SKM-1 (cell line): ENCODE data around the gene TMEM235.
"Not testable (repeated sequence)": the region's sequence is repeated elsewhere in the genome, so short reads cannot be mapped to it uniquely, and the experiment has no call there.

Source experiments
- DNase-seq: peaks from one replicate; lab custom pipeline; 2025; ENCODE audit not compliant: unreplicated experiment; lab: John Stamatoyannopoulos, UW

TMEM235 gene

GRCh38 chr17:78237401-78238012, 6.1 kb downstream of the TMEM235 start:
- no peak for DNase-seq

- no peak for DNase-seq
These were observed 7.5 kb downstream of the TMEM235 start for GRCh38 chr17:78238823-78239488.

- no peak for DNase-seq
These were observed 8.1 kb downstream of the TMEM235 start for GRCh38 chr17:78239489-78239931.

- DNase-seq: no peak
These were observed 8.7 kb downstream of the TMEM235 start for GRCh38 chr17:78240012-78240655.

GRCh38 chr17:78240839-78241238, 9.4 kb downstream of the TMEM235 start:
- no peak for DNase-seq

GRCh38 chr17:78241277-78242023, 10.0 kb downstream of the TMEM235 start:
- DNase-seq: no peak

GRCh38 chr17:78242024-78242742, 10.8 kb downstream of the TMEM235 start:
- peak; percentile 64 for DNase-seq

- no peak for DNase-seq
These were observed 15.9 kb downstream of the TMEM235 start for GRCh38 chr17:78247304-78247703.

- DNase-seq: no peak
These were observed 16.9 kb downstream of the TMEM235 start for GRCh38 chr17:78248051-78248914.

GRCh38 chr17:78249074-78249817, 17.8 kb downstream of the TMEM235 start:
- no peak for DNase-seq

- no peak for DNase-seq
These were observed 18.7 kb downstream of the TMEM235 start for GRCh38 chr17:78249818-78250806.

- DNase-seq: peak; percentile 53
These were observed 19.7 kb downstream of the TMEM235 start for GRCh38 chr17:78250891-78251772.

- DNase-seq: no peak
These were observed 20.3 kb downstream of the TMEM235 start for GRCh38 chr17:78251773-78252103.

GRCh38 chr17:78252111-78252634, 20.7 kb downstream of the TMEM235 start:
- no peak for DNase-seq

GRCh38 chr17:78252701-78253635, 21.5 kb downstream of the TMEM235 start:
- DNase-seq: no peak

GRCh38 chr17:78253636-78253945, 22.2 kb downstream of the TMEM235 start:
- DNase-seq: not testable (repeated sequence)
